Vagina (tissue), 2 donors: ENCODE data around the gene MCM5. TPM values are rescaled to one million over a fixed set of nuclear protein-coding genes. Genes with fewer than 3 reads are reported as not detected.

Experiments used
- DNase-seq, 2 donors: peaks; one replicate each; pipeline ENCODE4 v3.0.0-alpha.2; 2017; ENCODE audit errors: extremely low spot score in 2 of 2
- H3K27ac ChIP-seq: fragments of 200-600 bp; sonication (generic); one replicate; pipeline ENCODE4 v1.5.1; 2019
- H3K27me3 ChIP-seq: fragments of 200-600 bp; sonication (generic); one replicate; pipeline ENCODE4 v1.5.1; 2019
- H3K36me3 ChIP-seq, 2 donors: fragments of 200-600 bp; sonication (generic); one replicate each; pipeline ENCODE4 v1.5.1; 2017 to 2019
- H3K4me1 ChIP-seq: fragments of 200-600 bp; sonication (generic); one replicate; pipeline ENCODE4 v1.5.1; 2019
- H3K4me3 ChIP-seq, 2 donors: fragments of 200-600 bp; sonication (generic); 1 replicate in 1 of 2; 2 replicates in 1 of 2; pipeline ENCODE4 v1.5.1; 2016 to 2019
- H3K9me3 ChIP-seq: fragments of 200-600 bp; sonication (generic); one replicate; pipeline ENCODE4 v1.5.1; 2019
- POLR2A ChIP-seq, 2 donors: fragments of 450-650 bp; IDR thresholded peaks; one replicate each; pipeline ENCODE4 v1.6.1; 2017; ENCODE audit warnings: antibody characterized with exemption in 2 of 2, mild to moderate bottlenecking in 2 of 2, moderate library complexity in 2 of 2
- POLR2AphosphoS5 ChIP-seq, 2 donors: sonication (generic); formaldehyde crosslinking; IDR thresholded peaks; one replicate each; pipeline ENCODE4 v1.9.0; 2017; ENCODE audit warnings: antibody characterized with exemption in 2 of 2, mild to moderate bottlenecking in 2 of 2, low read depth in 1 of 2; ENCODE audit not compliant: insufficient read depth in 1 of 2
- intact Hi-C: fragments of 100-400 bp; cut with DNase I; formaldehyde crosslinking; loops from one replicate; pipeline ENCODE4 v1.15.1; 2023
- total RNA-seq: library from RNA; depleted of rRNA; stranded (reverse); fragments of >200 nt; gene quantifications from one replicate; pipeline ENCODE4 v1.2.3, GENCODE V29; 2016
- TF ChIP-seq, protein P1 (sequence below), 3 experiments: fragments of 450-650 bp in 2 of 3; fragments of 200-600 bp in 1 of 3; sonication (generic) in 1 of 3; IDR thresholded peaks; one replicate each; pipeline ENCODE4 v1.5.1; 2017 to 2019; ENCODE audit warnings: antibody characterized with exemption in 3 of 3, mild to moderate bottlenecking in 2 of 3, moderate library complexity in 2 of 3

The MCM5 gene
- total RNA-seq, 1 donor from 2014 or later = 17.9 TPM

DNA sequence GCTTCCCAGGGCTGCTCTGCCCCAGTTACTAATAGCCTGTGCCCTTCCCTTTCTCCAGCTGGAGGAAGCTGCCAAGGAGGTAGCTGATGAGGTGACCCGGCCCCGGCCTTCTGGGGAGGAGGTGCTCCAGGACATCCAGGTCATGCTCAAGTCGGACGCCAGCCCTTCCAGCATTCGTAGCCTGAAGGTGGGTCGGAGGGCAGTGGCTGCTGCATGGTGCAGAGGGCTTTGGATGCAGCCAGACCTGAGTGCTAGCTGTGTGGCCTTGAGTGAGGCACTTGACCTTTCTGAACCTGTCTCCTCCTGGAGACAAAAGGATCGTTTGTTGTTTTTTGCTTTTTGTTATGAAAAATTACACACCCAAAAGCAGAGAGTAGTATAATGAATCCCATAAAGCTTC, 3.4 kb downstream of the MCM5 start:
- intact Hi-C loops = no loop called here
- no peak for DNase-seq
- Histone ChIP-seq H3K9me3 (no peaks in the 10 kb centered on the region), H3K4me3 (no peak overlapping the region), H3K4me1 (peaks cover 17% of the 10 kb centered on the region), H3K36me3 (peaks cover 0 to 40% of the 10 kb centered on the region in 2 donors), H3K27ac (no peak overlapping the region), H3K27me3 (no peaks in the 10 kb centered on the region)
- TF ChIP-seq POLR2A (IDR thresholded peaks at IDR 0.05) (no peak), POLR2AphosphoS5 (IDR thresholded peaks at IDR 0.05; ENCODE audit: insufficient read depth in 1 of 2, low read depth in 1 of 2) (no peak)
- TF ChIP-seq, protein P1, sequence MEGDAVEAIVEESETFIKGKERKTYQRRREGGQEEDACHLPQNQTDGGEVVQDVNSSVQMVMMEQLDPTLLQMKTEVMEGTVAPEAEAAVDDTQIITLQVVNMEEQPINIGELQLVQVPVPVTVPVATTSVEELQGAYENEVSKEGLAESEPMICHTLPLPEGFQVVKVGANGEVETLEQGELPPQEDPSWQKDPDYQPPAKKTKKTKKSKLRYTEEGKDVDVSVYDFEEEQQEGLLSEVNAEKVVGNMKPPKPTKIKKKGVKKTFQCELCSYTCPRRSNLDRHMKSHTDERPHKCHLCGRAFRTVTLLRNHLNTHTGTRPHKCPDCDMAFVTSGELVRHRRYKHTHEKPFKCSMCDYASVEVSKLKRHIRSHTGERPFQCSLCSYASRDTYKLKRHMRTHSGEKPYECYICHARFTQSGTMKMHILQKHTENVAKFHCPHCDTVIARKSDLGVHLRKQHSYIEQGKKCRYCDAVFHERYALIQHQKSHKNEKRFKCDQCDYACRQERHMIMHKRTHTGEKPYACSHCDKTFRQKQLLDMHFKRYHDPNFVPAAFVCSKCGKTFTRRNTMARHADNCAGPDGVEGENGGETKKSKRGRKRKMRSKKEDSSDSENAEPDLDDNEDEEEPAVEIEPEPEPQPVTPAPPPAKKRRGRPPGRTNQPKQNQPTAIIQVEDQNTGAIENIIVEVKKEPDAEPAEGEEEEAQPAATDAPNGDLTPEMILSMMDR (IDR thresholded peaks at IDR 0.05) = no peak

DNA sequence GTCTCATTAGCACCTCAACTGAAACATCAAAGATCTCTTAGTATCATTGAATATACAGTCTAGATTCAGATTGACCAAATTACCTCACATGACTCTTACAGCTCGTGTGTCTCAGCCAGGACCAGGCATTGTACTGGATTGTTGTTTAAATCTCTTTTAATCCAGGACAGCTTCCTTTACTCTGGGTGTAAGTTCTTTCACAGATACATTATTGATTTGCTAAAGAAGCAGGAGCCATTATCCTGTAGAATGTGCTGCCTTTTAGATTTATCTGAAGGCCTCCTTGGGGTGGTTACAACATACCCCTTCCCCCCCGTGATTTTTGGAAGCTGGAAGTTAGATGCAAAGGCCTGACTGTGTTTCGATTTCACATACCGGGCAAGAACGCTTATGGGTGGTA, 4.2 kb downstream of the MCM5 start:
- Histone ChIP-seq H3K36me3 (peaks cover 0 to 48% of the 10 kb centered on the region in 2 donors), H3K27ac (no peak overlapping the region), H3K4me1 (peaks cover 17% of the 10 kb centered on the region), H3K9me3 (no peaks in the 10 kb centered on the region), H3K27me3 (no peaks in the 10 kb centered on the region), H3K4me3 (no peak overlapping the region)
- no peak for DNase-seq
- intact Hi-C loops = no loop called here
- TF ChIP-seq, protein P1 (IDR thresholded peaks at IDR 0.05) = no peak
- TF ChIP-seq POLR2A (IDR thresholded peaks at IDR 0.05) = no peak
- no peak for TF ChIP-seq POLR2AphosphoS5 (IDR thresholded peaks at IDR 0.05; ENCODE audit: insufficient read depth in 1 of 2, low read depth in 1 of 2)

DNA sequence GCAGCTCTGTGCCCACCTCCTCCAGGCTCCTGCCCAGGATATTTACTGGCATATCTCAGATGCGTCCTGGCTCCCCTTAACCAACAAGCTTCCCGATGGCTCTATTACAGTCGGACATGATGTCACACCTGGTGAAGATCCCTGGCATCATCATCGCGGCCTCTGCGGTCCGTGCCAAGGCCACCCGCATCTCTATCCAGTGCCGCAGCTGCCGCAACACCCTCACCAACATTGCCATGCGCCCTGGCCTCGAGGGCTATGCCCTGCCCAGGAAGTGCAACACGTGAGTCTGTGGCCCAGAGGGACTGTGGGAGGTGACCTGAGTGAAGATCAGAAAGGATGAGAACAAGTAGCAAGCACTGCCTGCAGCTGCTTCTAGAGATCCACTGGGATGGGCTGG, 6.5 kb downstream of the MCM5 start:
- TF ChIP-seq, protein P1 (IDR thresholded peaks at IDR 0.05) = no peak
- no peak for TF ChIP-seq POLR2A (IDR thresholded peaks at IDR 0.05)
- no peak for TF ChIP-seq POLR2AphosphoS5 (IDR thresholded peaks at IDR 0.05; ENCODE audit: insufficient read depth in 1 of 2, low read depth in 1 of 2)
- H3K27ac ChIP-seq = no peak overlapping the region
- H3K36me3 ChIP-seq = peaks cover 0 to 70% of the 10 kb centered on the region in 2 donors
- peaks cover 4% of the 10 kb centered on the region for H3K4me1 ChIP-seq
- no peak overlapping the region for H3K4me3 ChIP-seq
- no peaks in the 10 kb centered on the region for H3K9me3 ChIP-seq
- intact Hi-C loops = no loop called here
- H3K27me3 ChIP-seq = no peaks in the 10 kb centered on the region
- DNase-seq = no peak

DNA sequence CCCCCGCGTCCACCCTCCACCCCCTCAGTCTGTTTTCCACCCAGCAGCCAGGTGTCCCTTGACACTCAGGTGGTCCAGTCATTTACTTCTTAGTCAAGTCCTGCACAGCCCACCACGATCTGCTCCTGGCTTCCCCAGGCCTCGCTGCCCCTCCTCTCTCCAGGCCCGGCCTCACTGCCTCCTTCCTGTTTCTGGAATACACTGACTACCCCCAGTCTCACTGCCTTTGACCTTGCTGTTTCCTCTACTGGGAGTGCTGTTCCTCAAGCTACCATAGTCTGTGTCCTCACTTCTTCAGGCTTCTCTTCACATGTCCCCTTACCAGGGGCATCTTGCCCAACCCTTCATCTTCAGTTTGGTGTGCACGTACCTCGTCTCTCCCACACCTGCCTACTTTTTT, 7.4 kb downstream of the MCM5 start:
- Histone ChIP-seq H3K36me3 (peaks cover 0 to 77% of the 10 kb centered on the region in 2 donors), H3K27ac (no peak overlapping the region), H3K4me1 (no peaks in the 10 kb centered on the region), H3K9me3 (no peaks in the 10 kb centered on the region), H3K4me3 (no peak overlapping the region), H3K27me3 (no peaks in the 10 kb centered on the region)
- DNase-seq = no peak
- TF ChIP-seq POLR2AphosphoS5 (IDR thresholded peaks at IDR 0.05; ENCODE audit: insufficient read depth in 1 of 2, low read depth in 1 of 2) (no peak), POLR2A (IDR thresholded peaks at IDR 0.05) (no peak)
- TF ChIP-seq, protein P1 (IDR thresholded peaks at IDR 0.05) = no peak
- intact Hi-C loops = no loop called here

DNA sequence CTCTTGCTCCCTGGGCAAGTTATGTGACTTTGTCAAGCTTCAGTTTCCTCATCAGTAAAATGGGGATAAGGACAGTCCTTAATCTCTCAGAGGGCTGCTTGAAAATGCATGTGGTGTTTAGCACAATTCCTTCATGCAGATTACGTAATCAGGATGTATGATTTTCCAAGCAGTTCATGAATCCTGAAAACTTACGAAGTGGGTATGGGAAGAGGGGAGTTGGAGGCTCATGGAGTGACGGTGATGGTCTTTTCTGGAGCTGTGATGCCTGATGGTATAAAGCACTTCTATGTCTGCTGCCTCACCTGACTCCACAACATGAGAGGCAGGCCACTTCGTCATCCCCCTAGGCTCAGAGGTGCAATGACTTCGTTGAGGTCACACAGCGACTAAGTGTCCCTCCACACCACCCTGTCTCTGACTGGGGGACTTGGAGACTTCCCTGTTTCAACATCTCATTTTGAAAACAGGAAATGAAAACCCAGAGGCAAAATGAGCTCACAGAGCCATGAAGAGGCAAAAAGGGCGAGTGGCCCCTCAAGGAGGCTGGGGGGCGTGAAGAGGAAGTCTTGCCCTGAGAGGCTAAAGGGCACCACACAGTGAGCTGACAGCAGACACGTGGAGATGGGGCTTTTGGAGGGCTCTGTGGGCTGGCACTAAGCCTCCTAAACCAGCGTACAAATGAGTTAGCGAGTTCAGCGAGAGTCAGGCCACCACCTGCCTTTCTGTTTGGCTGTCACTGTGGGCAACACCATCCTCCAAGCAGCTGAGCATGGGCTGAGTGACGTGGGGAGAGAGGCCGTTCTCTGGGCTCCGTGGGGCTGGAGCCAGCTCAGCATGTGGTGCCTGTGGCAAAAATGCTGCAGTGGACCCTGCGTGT, 10.1 kb downstream of the MCM5 start:
- Histone ChIP-seq H3K27me3 (no peaks in the 10 kb centered on the region), H3K4me3 (no peak overlapping the region), H3K4me1 (no peaks in the 10 kb centered on the region), H3K36me3 (peaks cover 0 to 80% of the 10 kb centered on the region in 2 donors), H3K9me3 (no peaks in the 10 kb centered on the region), H3K27ac (no peak overlapping the region)
- intact Hi-C loops = no loop called here
- TF ChIP-seq POLR2A (IDR thresholded peaks at IDR 0.05) (no peak), POLR2AphosphoS5 (IDR thresholded peaks at IDR 0.05; ENCODE audit: insufficient read depth in 1 of 2, low read depth in 1 of 2) (no peak)
- TF ChIP-seq, protein P1 (IDR thresholded peaks at IDR 0.05) = no peak
- no peak for DNase-seq
